Loucy (cell line): ENCODE data around the gene CASP7.

Source experiments
- H2AFZ ChIP-seq: fragments of 200-600 bp; sonication (generic); 2 replicates; pipeline ENCODE4 v1.6.0; 2016; ENCODE audit warnings: antibody characterized with exemption, mild to moderate bottlenecking, low read length, moderate library complexity
- H3F3A ChIP-seq: fragments of 200-600 bp; 2 replicates; pipeline ENCODE4 v1.6.0; 2016; ENCODE audit warnings: antibody characterized with exemption, low read depth, mild to moderate bottlenecking
- H3K27me3 ChIP-seq: fragments of 200-600 bp; sonication (generic); 2 replicates; pipeline ENCODE4 v1.6.1; 2014; ENCODE audit warnings: low read length, mild to moderate bottlenecking; ENCODE audit not compliant: insufficient read depth, poor library complexity, severe bottlenecking
- H3K36me3 ChIP-seq: fragments of 200-600 bp; sonication (generic); 2 replicates; pipeline ENCODE4 v1.6.1; 2016; ENCODE audit warnings: low read length; ENCODE audit not compliant: insufficient read depth
- H3K4me1 ChIP-seq: fragments of 200-600 bp; sonication (generic); 2 replicates; pipeline ENCODE4 v1.5.1; 2014; ENCODE audit warnings: low read length, mild to moderate bottlenecking; ENCODE audit not compliant: insufficient read depth, poor library complexity, severe bottlenecking
- H3K4me2 ChIP-seq: fragments of 200-600 bp; sonication (generic); 2 replicates; pipeline ENCODE4 v1.6.0; 2014; ENCODE audit warnings: antibody characterized with exemption, low read length, low read depth, mild to moderate bottlenecking; ENCODE audit not compliant: poor library complexity, severe bottlenecking
- H3K4me3 ChIP-seq: fragments of 200-600 bp; sonication (generic); 2 replicates; pipeline ENCODE4 v1.5.1; 2014; ENCODE audit warnings: low read length, mild to moderate bottlenecking, mixed read lengths; ENCODE audit not compliant: poor library complexity, severe bottlenecking
- H3K79me2 ChIP-seq: fragments of 200-600 bp; sonication (generic); 2 replicates; pipeline ENCODE4 v1.6.1; 2014; ENCODE audit warnings: low read length; ENCODE audit not compliant: insufficient read depth
- H3K9ac ChIP-seq: fragments of 200-600 bp; sonication (generic); 2 replicates; pipeline ENCODE4 v1.6.0; 2014; ENCODE audit warnings: mild to moderate bottlenecking, low read depth, low read length, moderate library complexity; ENCODE audit not compliant: poor library complexity, severe bottlenecking
- H3K9me2 ChIP-seq: fragments of 200-600 bp; sonication (generic); replicated peaks from 2 replicates; pipeline ENCODE4 v1.6.1; 2016; ENCODE audit warnings: low read depth, low read length, mixed read lengths
- H3K9me3 ChIP-seq: fragments of 200-600 bp; sonication (generic); 2 replicates; pipeline ENCODE4 v1.6.1; 2014; ENCODE audit warnings: mild to moderate bottlenecking, antibody characterized with exemption, low read length, low read depth; ENCODE audit not compliant: insufficient read depth
- H4K20me1 ChIP-seq: fragments of 200-600 bp; sonication (generic); 2 replicates; pipeline ENCODE4 v1.6.0; 2014; ENCODE audit warnings: antibody characterized with exemption, low read length, mild to moderate bottlenecking; ENCODE audit not compliant: insufficient read depth, poor library complexity, severe bottlenecking
- CTCF ChIP-seq: fragments of 200-600 bp; sonication (generic); conservative IDR thresholded peaks from 2 replicates; pipeline ENCODE4 v1.5.1; 2014; ENCODE audit warnings: mild to moderate bottlenecking, antibody characterized with exemption, low read length
- EZH2phosphoT487 ChIP-seq: fragments of 200-600 bp; IDR thresholded peaks from 2 replicates; pipeline ENCODE4 v1.6.1; 2018; ENCODE audit warnings: antibody characterized with exemption, mild to moderate bottlenecking, moderate library complexity, borderline replicate concordance

The CASP7 gene

GRCh38 chr10:113639966-113640365, 39.7 kb upstream of the CASP7 start:
- Histone ChIP-seq H3K79me2 (no peaks in the 10 kb centered on the region), H3K9me3 (no peaks in the 10 kb centered on the region), H3K9ac (no peak overlapping the region), H3K36me3 (no peaks in the 10 kb centered on the region), H2AFZ (no peak overlapping the region), H3F3A (no peaks in the 10 kb centered on the region), H3K9me2 (no peaks in the 10 kb centered on the region), H4K20me1 (no peaks in the 10 kb centered on the region), H3K4me2 (no peak overlapping the region), H3K4me3 (no peak overlapping the region), H3K27me3 (peaks cover 6% of the 10 kb centered on the region), H3K4me1 (no peaks in the 10 kb centered on the region)
- no peak for TF ChIP-seq EZH2phosphoT487
- no peak for TF ChIP-seq CTCF

- Histone ChIP-seq H3K27me3 (peaks cover 6% of the 10 kb centered on the region), H3F3A (no peaks in the 10 kb centered on the region), H3K4me3 (no peak overlapping the region), H3K4me1 (no peaks in the 10 kb centered on the region), H3K9me2 (no peaks in the 10 kb centered on the region), H2AFZ (no peak overlapping the region), H3K4me2 (no peak overlapping the region), H3K9ac (no peak overlapping the region), H3K79me2 (no peaks in the 10 kb centered on the region), H3K9me3 (no peaks in the 10 kb centered on the region), H3K36me3 (no peaks in the 10 kb centered on the region), H4K20me1 (no peaks in the 10 kb centered on the region)
- TF ChIP-seq CTCF (no peak), EZH2phosphoT487 (no peak)
These were observed 38.0 kb upstream of the CASP7 start for GRCh38 chr10:113641702-113642101.

GRCh38 chr10:113643183-113643582, 36.5 kb upstream of the CASP7 start:
- TF ChIP-seq CTCF (no peak), EZH2phosphoT487 (no peak)
- H3K27me3 ChIP-seq: peaks cover 6% of the 10 kb centered on the region
- H3K9ac ChIP-seq: no peak overlapping the region

More at GRCh38 chr10:113643183-113643582, 36.5 kb upstream of the CASP7 start:
- Histone ChIP-seq H3K4me1 (no peaks in the 10 kb centered on the region), H3K36me3 (no peaks in the 10 kb centered on the region), H2AFZ (no peak overlapping the region), H3F3A (no peaks in the 10 kb centered on the region), H3K79me2 (no peaks in the 10 kb centered on the region), H3K4me3 (no peak overlapping the region), H4K20me1 (no peaks in the 10 kb centered on the region), H3K4me2 (no peak overlapping the region), H3K9me2 (no peaks in the 10 kb centered on the region), H3K9me3 (no peaks in the 10 kb centered on the region)
